Lung microvascular endothelial cell (primary cell): ENCODE measurements around the gene TPTE2. TPM values are rescaled to one million over a fixed set of nuclear protein-coding genes. Genes with fewer than 3 reads are reported as not detected.
"Not testable (repeated sequence)": the region's sequence is repeated elsewhere in the genome, so short reads cannot be mapped to it uniquely, and the experiment has no call there.

ENCODE experiments used
- DNase-seq, 2 donors: peaks; one replicate each; pipeline versions ENCODE4 v3.0.0 to v3.0.0-alpha.2; 2010; ENCODE audit warnings: low read depth in 2 of 2
- total RNA-seq: library from RNA; depleted of rRNA; stranded (reverse); fragments of >200 nt; gene quantifications from 2 replicates; pipeline ENCODE4 v1.2.1, GENCODE V29; 2014

TPTE2 gene
- total RNA-seq, 1 donor from 2014 or later: not detected

- no peak for DNase-seq
Observed at GRCh38 chr13:19567820-19568534, 6.6 kb upstream of the TPTE2 start.

- no peak for DNase-seq
Observed at GRCh38 chr13:19561585-19561984, 253 bp upstream of the TPTE2 start.

GRCh38 chr13:19560672-19561071 lies 660 bp downstream of the TPTE2 start:
- DNase-seq: not testable (repeated sequence)

GRCh38 chr13:19559739-19560138 lies 1.6 kb downstream of the TPTE2 start:
- DNase-seq: not testable (repeated sequence)

GRCh38 chr13:19557287-19557686 lies 4.0 kb downstream of the TPTE2 start:
- not testable (repeated sequence) for DNase-seq

- not testable (repeated sequence) for DNase-seq
Observed at GRCh38 chr13:19549245-19549644, 12.1 kb downstream of the TPTE2 start.

GRCh38 chr13:19525634-19526033 lies 35.7 kb downstream of the TPTE2 start:
- not testable (repeated sequence) for DNase-seq

- DNase-seq: no peak
Observed at GRCh38 chr13:19519049-19519448, 42.3 kb downstream of the TPTE2 start.

- not testable (repeated sequence) for DNase-seq
Observed at GRCh38 chr13:19507623-19508022, 53.7 kb downstream of the TPTE2 start.

GRCh38 chr13:19460126-19460525 lies 101.2 kb downstream of the TPTE2 start:
- not testable (repeated sequence) for DNase-seq

- DNase-seq: peak; percentile 19 to 25
Observed at GRCh38 chr13:19439056-19439686, 122.2 kb downstream of the TPTE2 start.

GRCh38 chr13:19437780-19438179 lies 123.6 kb downstream of the TPTE2 start:
- DNase-seq: not testable (repeated sequence)

- not testable (repeated sequence) for DNase-seq
Observed at GRCh38 chr13:19422236-19422635, 139.1 kb downstream of the TPTE2 start.

- DNase-seq: not testable (repeated sequence)
Observed at GRCh38 chr13:19412494-19412893, 148.8 kb downstream of the TPTE2 start.

- DNase-seq: not testable (repeated sequence)
Observed at GRCh38 chr13:19382746-19383511, 178.4 kb downstream of the TPTE2 start.

GRCh38 chr13:19382111-19382510 lies 179.2 kb downstream of the TPTE2 start:
- DNase-seq: no peak

Other genes with a start within 250 kb of the TPTE2 start
- gene MPHOSPH8, start 72.1 kb upstream of the TPTE2 start, total RNA-seq: 6.3 and 11.5 TPM in 2 replicates
- gene PSPC1, start 221.4 kb upstream of the TPTE2 start, total RNA-seq: 46.6 and 53.6 TPM in 2 replicates